Hematopoietic multipotent progenitor cell treated with erythropoietin and hydrocortisone succinate and interleukin-3 and kit ligand, for 8 days (in vitro differentiated cells): ENCODE data around the gene APRT.

Experiments
- DNase-seq: peaks from one replicate; pipeline ENCODE4 v3.0.0-alpha.2; 2015

Gene APRT

GRCh38 chr16:88811769-88812512, at the start of gene APRT:
TSS of gene APRT (minus strand) at chr16:88811928. CDS start at chr16:88811899, 29 bp downstream.
- DNase-seq: peak; percentile 93

- no peak for DNase-seq
These were observed 49.6 kb upstream of the APRT start for GRCh38 chr16:88861359-88861758.

GRCh38 chr16:88859381-88860091, 47.8 kb upstream of the APRT start:
- DNase-seq: no peak

GRCh38 chr16:88857728-88858339, 46.1 kb upstream of the APRT start:
- peak; percentile 87 for DNase-seq

- DNase-seq: peak; percentile 92
These were observed 45.4 kb upstream of the APRT start, which contains the start of the genes GALNS and TRAPPC2L for GRCh38 chr16:88856828-88857727. TSS of gene GALNS (minus strand) at chr16:88856947. CDS start at chr16:88856877, 70 bp downstream. TSS of gene TRAPPC2L (plus strand) at chr16:88857127. CDS start at chr16:88857151, 24 bp downstream.

GRCh38 chr16:88856122-88856827, 44.5 kb upstream of the APRT start:
- no peak for DNase-seq

- DNase-seq: no peak
These were observed 44.0 kb upstream of the APRT start for GRCh38 chr16:88855736-88856121.

GRCh38 chr16:88855176-88855575, 43.4 kb upstream of the APRT start:
- DNase-seq: no peak

GRCh38 chr16:88854306-88855111, 42.8 kb upstream of the APRT start:
- DNase-seq: no peak

- DNase-seq: no peak
These were observed 41.7 kb upstream of the APRT start for GRCh38 chr16:88853325-88853941.

- no peak for DNase-seq
These were observed 39.9 kb upstream of the APRT start for GRCh38 chr16:88851616-88852015.

- DNase-seq: no peak
These were observed 38.9 kb upstream of the APRT start for GRCh38 chr16:88850531-88851199.

- DNase-seq: no peak
These were observed 36.8 kb upstream of the APRT start for GRCh38 chr16:88848557-88848956.

GRCh38 chr16:88847654-88848053, 35.9 kb upstream of the APRT start:
- DNase-seq: no peak

GRCh38 chr16:88846088-88846487, 34.4 kb upstream of the APRT start:
- DNase-seq: no peak

GRCh38 chr16:88844419-88845036, 32.8 kb upstream of the APRT start:
- DNase-seq: no peak

- no peak for DNase-seq
These were observed 31.5 kb upstream of the APRT start for GRCh38 chr16:88843256-88843655.

- DNase-seq: no peak
These were observed 31.1 kb upstream of the APRT start for GRCh38 chr16:88842806-88843205.

- no peak for DNase-seq
These were observed 30.6 kb upstream of the APRT start for GRCh38 chr16:88842308-88842756.
